Measurements from ENCODE around the gene ADAMTSL1.

ADAMTSL1 gene

GRCh38 chr9:18819418-18819817 lies 345.5 kb downstream of the ADAMTSL1 start:
- DNase-seq (ENCODE audit: low spot score): no peak

GRCh38 chr9:18820566-18821095 lies 346.7 kb downstream of the ADAMTSL1 start:
- no peak for DNase-seq (ENCODE audit: low spot score)

- DNase-seq (ENCODE audit: low spot score): no peak
Measured at GRCh38 chr9:18821788-18822187, 347.8 kb downstream of the ADAMTSL1 start.

GRCh38 chr9:18822850-18823249 lies 348.9 kb downstream of the ADAMTSL1 start:
- DNase-seq (ENCODE audit: low spot score): no peak

- DNase-seq (ENCODE audit: low spot score): no peak
Measured at GRCh38 chr9:18824095-18824666, 350.2 kb downstream of the ADAMTSL1 start.

- no peak for DNase-seq (ENCODE audit: low spot score)
Measured at GRCh38 chr9:18825656-18826170, 351.8 kb downstream of the ADAMTSL1 start.

GRCh38 chr9:18826248-18826647 lies 352.3 kb downstream of the ADAMTSL1 start:
- DNase-seq (ENCODE audit: low spot score): no peak

- no peak for DNase-seq (ENCODE audit: low spot score)
Measured at GRCh38 chr9:18829066-18829465, 355.1 kb downstream of the ADAMTSL1 start.

- no peak for DNase-seq (ENCODE audit: low spot score)
Measured at GRCh38 chr9:18829873-18830272, 355.9 kb downstream of the ADAMTSL1 start.

GRCh38 chr9:18834740-18835361 lies 360.9 kb downstream of the ADAMTSL1 start:
- no peak for DNase-seq (ENCODE audit: low spot score)

- DNase-seq (ENCODE audit: low spot score): no peak
Measured at GRCh38 chr9:18837402-18837801, 363.4 kb downstream of the ADAMTSL1 start.

GRCh38 chr9:18847576-18848275 lies 373.8 kb downstream of the ADAMTSL1 start:
- DNase-seq (ENCODE audit: low spot score): no peak

GRCh38 chr9:18848657-18849056 lies 374.7 kb downstream of the ADAMTSL1 start:
- DNase-seq (ENCODE audit: low spot score): no peak

- no peak for DNase-seq (ENCODE audit: low spot score)
Measured at GRCh38 chr9:18849270-18849669, 375.3 kb downstream of the ADAMTSL1 start.

- DNase-seq (ENCODE audit: low spot score): no peak
Measured at GRCh38 chr9:18849890-18850677, 376.1 kb downstream of the ADAMTSL1 start.

- DNase-seq (ENCODE audit: low spot score): no peak
Measured at GRCh38 chr9:18851069-18851795, 377.3 kb downstream of the ADAMTSL1 start.

- DNase-seq (ENCODE audit: low spot score): no peak
Measured at GRCh38 chr9:18855656-18856055, 381.7 kb downstream of the ADAMTSL1 start.

GRCh38 chr9:18857334-18857733 lies 383.4 kb downstream of the ADAMTSL1 start:
- no peak for DNase-seq (ENCODE audit: low spot score)

GRCh38 chr9:18857769-18858168 lies 383.8 kb downstream of the ADAMTSL1 start:
- no peak for DNase-seq (ENCODE audit: low spot score)

GRCh38 chr9:18861609-18862544 lies 387.9 kb downstream of the ADAMTSL1 start:
- no peak for DNase-seq (ENCODE audit: low spot score)
